Epithelial cell of prostate (primary cell): Measurements from ENCODE around the gene NCOA3.
"Not testable (repeated sequence)": the region's sequence is repeated elsewhere in the genome, so short reads cannot be mapped to it uniquely, and the experiment has no call there.

Experiments used
- DNase-seq: peaks from one replicate; pipeline ENCODE4 v3.0.0-alpha.2; 2011; ENCODE audit warnings: low read depth, low spot score
- H3K27ac ChIP-seq: fragments of 450-650 bp; 2 replicates; pipeline ENCODE4 v1.5.1; 2017; ENCODE audit warnings: mild to moderate bottlenecking

NCOA3 gene

DNA sequence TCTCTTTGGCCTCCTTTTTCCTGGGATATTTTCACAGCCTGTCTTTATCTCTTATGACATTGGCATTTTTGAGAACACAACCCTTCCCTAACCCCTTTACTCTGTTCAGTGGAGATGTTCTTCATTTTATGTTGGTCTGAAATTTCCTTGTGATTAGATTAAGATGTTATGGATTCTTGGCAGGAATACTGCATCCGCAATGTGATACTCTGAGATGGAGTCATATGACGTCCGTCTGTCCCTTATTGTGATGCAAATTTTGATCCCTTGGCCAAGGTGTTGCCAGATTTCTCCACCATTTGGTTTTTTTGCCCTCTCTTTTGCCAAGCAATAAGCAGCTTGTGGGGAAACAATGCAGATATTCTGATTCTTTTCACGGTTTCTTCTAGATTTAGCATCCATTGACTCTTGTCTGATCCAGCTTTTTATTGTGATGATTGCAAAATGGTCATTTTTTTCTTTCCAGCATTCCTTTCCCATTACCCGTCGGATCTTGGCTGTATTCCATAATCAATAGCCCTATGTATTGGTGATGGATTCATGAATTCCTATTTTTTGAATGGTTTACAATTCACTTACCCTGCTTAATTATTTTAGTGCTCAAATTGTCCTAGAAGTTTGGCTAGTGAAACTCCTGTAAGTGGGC lies 85.1 kb downstream of the NCOA3 start:
- H3K27ac ChIP-seq: no peak overlapping the region

DNA sequence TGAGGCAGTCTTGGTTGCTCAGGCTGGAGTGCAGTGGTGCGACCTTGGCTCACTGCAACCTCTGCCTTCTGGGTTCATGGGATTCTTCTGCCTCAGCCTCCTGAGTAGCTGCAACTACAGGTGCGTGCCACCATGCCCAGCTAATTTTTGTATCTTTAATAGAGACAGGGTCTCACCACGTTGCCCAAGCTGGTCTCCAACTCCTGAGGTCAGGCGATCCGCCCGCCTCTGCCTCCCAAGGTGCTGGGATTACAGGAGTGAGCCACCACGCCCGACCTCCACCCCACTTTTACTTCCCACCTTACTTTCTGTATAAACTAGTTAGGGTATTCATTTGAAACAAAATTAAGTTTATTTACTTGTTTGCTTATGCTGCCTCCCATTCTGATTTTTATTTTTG lies 86.5 kb downstream of the NCOA3 start:
- no peak for DNase-seq
- no peak overlapping the region for H3K27ac ChIP-seq

More for the DNA sequence above, 85.1 kb downstream of the NCOA3 start:
- DNase-seq: no peak

DNA sequence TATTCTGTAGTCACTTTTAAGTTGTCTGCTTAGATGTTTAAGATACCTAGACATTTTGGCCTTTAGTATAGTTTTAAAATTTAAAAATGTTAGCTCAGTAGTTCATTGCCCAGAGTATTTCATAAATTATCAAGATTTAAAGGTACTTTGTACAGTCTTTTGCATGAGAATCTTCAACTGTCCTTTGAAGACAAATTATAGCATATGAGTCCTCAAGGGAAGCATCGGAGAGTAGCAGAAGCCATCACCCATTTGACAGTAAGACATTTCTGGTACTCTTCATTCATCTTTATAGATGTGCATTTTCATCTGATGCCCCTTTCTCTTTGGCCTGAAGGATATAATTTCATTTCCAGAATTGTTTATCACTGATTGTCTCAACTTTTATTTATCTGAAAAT lies 89.5 kb downstream of the NCOA3 start:
- DNase-seq: no peak
- H3K27ac ChIP-seq: no peak overlapping the region

DNA sequence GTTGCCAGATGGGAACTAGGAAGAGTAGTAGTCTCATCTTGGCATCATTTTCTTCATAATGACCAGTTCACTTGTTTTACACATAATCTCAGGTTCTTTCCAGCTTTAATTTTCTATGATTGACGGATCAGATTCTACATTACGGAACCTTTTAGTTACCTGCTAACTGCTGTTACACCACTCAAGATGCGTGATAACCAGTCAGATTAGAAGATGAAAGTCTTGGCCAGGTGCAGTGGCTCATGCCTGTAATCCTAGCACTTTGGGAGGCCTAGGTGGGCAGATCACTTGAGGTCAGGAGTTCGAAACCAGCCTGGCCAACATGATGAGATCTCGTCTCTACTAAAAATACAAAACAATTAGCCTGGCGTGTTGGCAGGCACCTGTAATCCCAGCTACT lies 92.5 kb downstream of the NCOA3 start:
- no peak for DNase-seq
- H3K27ac ChIP-seq: no peak overlapping the region

DNA sequence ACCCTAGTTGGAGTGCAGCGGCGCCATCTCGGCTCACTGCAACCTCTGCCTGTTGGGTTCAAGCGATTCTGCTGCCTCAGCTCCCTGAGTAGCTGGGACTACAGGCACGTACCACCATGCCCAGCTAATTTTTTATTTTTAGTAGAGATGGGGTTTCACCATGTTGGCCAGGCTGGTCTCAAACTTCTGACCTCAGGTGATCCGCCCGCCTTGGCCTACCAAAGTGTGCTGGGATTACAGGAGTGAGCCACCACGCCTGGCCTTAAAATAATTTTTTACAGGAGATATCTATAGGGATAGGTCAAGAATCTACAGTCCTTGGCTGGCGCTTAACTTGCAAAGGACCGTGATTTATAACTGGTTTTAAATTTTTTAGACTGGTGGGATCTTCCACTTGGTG lies 93.5 kb downstream of the NCOA3 start:
- DNase-seq, H3K27ac ChIP-seq: not testable (repeated sequence)

DNA sequence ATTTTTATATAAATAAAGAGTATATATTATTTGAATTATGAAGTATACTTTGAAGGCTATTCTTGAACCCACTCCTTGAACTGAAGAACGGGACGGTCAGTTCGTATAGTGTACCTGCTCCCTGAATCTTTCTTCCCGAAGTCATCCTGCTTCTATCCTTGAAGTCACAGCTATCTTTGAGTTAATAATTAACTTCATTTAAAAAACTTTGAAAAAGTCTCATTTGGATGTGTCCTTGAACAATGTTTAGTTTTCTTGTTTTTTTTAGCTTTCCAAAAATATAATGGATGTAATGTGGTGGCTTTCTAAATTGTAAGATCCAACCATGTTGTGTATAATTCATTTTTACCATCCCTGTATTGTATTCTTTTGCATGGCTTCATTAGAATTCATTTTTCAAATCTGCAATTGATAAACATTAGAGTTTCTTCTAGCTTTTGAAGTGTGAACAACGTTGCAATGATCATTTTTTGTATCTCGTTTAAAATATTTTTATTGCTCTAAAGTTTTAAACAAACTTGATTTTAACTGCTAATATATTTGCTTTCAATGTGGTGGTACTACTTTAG lies 94.4 kb downstream of the NCOA3 start:
- DNase-seq: no peak
- no peak overlapping the region for H3K27ac ChIP-seq

DNA sequence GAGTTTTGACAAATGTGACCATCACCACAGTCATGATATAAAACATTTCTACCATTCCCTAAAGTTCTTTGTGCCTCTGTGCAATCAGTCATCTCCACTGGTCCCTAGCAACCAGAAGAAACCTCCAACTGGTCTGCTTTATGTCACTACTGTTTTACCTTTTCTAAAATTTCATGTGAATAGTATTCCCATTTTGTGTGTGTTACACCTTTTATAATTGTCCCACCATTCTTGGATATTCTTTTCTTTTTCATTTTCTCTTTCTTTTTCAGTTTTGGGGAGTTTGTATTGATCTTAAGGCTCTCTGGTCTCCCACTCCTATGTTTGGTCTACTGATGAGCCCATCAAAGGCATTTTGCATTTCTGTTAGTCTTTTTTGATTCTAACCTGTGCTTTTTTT lies 95.4 kb downstream of the NCOA3 start:
- no peak for DNase-seq
- no peak overlapping the region for H3K27ac ChIP-seq

DNA sequence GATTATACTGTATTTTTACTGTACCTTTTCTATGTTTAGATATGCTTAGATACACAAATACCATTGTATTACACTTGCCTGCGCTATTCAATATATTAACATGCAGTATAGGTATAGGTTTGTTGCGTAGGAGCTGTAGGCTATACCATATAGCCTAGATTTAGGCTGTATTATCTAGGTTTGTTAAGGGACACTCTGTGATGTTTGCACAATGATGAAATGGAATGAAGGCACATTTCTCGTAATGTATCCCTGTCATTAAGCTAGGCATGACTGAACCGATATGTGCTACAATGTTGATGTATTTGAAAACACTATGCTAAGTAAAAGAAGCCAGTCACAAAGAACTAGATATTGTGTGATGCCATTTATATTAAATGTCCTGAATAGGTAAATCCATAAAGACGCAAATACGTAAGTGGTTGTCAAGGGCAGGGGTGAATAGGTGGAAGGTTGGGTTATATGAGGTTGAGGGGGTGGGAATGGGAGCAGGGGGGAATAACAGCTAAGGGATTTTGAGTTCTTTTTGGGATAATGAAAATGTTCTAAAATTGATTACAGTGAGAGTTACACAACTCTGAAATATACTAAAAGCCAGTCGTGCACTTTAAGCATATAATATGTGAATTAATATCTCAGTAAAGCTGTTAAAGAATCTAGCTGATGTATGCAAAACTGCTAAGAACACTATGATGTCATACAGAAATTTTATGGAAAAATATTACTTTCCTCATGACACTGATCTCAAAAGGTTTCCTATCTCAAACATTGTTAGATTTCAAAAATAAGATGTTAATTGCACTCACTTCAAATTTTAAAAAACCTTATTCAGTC lies 97.4 kb downstream of the NCOA3 start:
- no peak for DNase-seq
- H3K27ac ChIP-seq: no peak overlapping the region

DNA sequence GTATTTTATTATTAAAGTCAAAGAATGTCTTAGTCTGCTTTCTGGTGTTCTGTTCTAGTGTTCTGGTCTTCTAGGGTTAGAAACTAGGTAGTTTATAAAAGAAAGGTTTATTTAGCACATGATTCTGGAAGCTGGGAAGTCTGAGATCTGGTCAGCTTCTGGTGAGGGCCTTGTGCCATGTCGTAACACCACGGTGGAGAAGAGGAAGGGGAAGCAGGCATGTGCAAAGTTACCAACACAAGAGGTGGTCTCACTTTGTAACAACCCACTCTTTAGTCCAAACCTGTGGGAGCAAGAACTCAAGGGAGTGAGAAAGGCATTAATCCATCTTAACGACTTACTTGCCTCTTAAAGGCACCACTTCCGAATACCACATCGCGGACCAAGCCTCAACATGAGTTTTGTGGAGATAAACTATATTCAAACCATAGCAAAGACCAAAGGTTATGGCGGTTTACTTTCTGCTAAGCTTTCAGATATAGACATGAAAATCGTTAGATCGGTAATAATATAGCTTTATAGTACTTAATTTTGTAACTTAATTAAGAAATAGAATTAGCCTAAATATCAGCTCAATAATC lies 99.4 kb downstream of the NCOA3 start:
- H3K27ac ChIP-seq: no peak overlapping the region
- no peak for DNase-seq

DNA sequence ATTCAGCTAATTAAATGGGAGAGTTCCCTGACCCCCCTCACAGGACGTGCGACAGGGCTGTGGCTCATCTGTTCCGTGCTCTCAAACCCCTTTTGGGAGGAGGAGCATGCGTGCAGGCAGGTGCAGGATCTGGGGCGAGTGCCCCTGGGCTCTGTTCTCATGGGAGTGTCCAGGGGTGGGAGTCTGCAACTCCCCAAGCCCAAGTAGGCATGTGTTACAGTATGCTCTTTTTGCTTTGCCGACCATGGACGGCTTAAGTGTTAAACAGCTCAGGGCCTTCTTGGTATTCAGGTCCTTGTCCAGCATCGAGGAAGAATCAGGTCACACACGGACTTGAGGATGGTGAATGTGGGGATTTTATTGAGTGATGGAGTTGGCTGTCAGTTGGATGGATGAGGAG lies 101.6 kb downstream of the NCOA3 start:
- no peak overlapping the region for H3K27ac ChIP-seq
- no peak for DNase-seq

DNA sequence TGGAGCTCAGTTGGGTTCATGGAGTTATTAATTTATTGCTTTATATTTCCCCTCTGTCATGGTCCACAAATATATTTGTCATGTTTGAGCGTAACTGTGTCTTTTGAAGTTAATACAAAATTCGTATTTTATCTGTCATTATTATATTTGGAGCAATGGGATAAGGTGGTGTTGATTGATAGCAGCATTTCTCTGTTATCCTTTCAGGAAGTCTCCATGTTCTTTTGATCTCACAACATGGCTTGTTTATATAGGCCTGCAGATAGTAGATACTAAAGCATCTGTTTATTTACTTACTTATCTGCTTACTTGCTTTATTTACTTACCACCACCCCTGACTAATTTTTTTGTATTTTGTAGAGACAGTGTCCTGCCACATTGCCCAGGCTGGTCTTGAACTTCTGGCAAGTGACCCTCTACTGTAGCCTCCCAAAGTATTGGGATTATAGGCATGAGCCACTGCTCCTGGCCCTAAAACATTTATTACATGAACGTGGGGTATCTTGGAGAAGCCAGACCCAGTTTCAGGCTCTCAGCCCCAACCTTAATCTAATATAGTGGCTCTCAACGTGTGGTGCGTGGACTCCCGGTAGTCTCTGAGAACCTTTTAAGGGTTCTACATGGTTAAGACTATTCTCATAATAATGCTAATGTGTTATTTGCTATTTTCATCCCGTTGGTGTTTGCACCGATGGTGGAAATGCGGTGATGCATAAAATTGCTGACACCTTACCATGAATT lies 104.2 kb downstream of the NCOA3 start:
- no peak for DNase-seq
- no peak overlapping the region for H3K27ac ChIP-seq

DNA sequence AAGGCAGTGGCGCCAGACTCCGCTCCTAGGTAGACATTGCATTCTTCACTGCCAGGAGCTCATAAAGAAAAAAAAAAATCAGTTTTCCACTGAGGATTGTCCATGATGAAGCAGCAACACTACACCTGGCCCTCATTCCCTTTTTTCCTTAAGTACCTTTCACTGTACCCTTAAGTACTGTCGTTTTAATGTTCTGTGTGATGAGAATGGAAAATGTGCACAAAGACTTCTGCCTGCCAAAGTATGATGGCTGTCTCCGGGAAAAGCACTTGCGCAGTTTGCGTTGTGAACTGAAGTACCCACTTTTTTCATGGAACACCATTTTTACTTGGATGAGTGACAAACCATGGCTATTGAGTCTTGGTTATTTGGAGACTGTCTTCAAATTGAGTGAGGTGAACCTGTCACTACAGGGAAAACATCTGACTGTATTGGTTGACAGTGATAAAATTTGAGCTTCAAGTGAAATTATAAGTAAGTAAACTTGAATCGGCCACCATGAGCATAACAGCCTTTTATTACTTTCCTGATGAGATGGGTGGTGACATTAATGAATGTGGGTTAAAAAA lies 104.8 kb downstream of the NCOA3 start:
- no peak for DNase-seq
- peak overlapping the region; percentile 71 for H3K27ac ChIP-seq

DNA sequence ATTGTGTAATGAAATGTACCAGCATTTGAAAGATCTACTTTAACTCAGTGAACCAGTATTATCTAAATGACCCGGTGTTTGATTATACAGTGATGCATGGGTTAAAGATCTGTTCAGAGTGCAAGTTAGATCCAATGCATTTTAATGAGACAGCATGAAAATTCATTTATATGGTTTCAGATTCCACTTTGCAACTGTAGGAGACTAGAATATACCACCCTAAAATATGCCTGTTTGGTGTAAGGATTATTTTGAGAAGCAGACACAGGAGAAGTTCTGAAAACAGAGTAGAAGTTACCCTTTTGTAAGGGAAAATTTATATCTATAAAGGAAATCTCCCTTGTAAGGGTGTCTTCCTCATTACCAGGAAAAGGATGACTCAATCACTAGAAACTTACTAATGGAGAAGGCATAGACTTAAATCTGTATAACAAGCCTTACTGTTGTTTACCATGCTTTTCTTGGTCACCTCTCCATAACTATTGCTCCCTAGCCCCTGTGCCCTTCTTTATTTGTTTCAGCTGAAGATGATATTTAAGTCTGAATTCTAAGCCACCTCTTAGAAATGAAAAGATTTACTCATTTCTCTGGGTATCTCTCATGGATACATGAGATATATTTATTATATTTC lies 105.4 kb downstream of the NCOA3 start:
- H3K27ac ChIP-seq: peak overlapping the region; percentile 71
- DNase-seq: no peak

DNA sequence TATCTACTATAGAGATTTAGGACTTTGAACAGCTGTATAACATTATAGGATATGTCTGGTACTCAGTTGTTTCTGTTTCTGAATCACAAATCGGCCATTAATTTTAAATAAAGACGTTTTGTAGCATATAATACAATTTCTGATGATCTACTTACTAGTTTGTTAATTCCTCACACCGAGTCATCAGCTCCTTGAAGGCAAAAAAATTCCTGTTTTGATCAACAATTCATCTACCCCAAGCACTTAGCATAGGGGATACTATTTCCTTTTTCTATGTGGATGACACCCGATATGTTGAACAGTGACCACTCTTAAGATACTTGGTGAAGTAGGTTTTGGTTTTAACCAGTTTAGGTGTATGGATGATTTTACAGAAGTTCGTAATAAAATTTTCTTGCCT lies 107.3 kb downstream of the NCOA3 start:
- no peak for DNase-seq
- H3K27ac ChIP-seq: no peak overlapping the region

DNA sequence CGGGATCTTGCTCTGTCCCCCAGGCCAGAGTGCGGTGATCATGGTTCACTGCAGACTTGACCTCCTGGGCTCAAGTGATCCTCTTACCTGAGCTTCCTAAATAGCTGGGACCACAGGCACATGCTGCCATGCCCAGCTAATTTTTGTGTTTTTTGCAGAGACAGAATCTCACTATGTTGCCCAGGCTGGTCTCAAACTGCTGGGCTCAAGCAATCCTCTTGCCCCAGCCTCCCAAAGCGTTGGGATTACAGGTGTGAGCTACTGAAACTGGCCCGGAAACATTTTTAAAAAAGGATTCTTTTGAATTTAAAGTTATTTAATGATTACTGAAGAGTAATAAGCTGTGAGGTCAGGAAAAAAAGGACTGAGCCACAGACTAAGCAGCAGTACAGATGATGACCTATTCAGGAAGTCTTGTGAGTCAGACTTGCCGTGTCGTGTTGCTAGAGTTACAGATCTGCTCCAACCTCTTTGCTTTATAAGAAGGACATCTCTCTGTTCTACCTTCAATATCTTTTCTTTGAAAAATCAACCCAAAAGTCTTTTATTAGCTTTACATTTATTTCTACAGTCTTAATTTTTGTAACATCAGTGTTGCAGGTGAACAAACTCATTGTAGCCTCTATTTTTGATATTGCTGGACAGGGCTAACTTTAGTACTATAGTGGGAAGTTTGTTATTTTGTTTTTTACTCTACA lies 108.7 kb downstream of the NCOA3 start:
- H3K27ac ChIP-seq: peak overlapping the region; percentile 67
- no peak for DNase-seq

DNA sequence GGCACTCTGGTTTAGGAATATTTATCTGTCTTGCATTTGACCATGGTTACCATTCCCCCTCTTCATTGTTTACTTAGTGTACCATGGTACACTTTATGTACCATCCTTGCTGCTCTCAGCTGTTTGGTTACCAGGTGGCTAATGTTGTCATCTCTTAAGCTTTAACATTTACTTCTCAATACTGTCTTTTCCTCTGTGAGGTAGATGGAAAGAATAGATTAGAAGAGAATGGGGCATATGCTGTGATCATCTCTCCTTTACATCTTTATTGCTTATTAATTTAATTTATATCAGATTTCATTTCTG lies 109.2 kb downstream of the NCOA3 start:
- DNase-seq: no peak
- peak overlapping the region; percentile 67 for H3K27ac ChIP-seq

DNA sequence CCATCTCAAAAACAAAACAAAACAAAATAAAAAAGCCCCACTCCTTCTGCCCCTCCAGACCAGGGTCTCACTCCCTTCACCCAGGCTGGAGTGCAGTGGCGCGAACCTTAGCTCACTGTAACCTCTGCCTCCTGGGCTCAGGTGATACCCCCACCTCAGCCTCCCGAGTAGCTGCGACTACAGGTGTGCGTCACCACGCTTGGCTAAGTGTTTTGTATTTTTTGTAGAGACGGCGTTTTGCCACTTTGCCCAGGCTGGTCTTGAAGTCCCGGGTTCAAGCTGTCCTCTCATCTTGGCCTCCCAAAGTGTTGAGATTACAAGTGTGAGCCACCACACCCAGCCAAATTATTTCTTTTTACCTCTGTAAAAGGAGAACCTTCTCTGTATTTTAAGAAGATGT lies 110.1 kb downstream of the NCOA3 start:
- no peak for DNase-seq
- H3K27ac ChIP-seq: no peak overlapping the region

DNA sequence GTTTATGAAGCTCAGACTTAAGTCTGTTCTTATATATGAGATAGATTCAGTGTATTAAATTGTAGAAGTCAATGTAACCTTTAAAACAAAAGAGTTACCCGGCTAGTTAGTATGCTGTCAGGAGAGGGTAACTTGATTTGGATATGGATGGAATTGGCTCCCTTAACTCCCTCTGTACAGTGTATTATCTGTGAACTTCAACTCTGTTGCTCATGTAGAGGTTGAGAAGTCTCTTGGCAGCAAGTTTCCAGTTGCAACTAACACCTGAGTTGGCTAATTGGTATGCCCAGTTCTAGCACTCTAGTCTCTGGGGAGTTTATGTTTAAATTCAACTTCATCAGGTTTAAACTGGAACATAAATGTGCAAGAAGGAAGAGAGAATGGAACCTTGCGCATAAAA lies 111.0 kb downstream of the NCOA3 start:
- no peak overlapping the region for H3K27ac ChIP-seq
- no peak for DNase-seq

DNA sequence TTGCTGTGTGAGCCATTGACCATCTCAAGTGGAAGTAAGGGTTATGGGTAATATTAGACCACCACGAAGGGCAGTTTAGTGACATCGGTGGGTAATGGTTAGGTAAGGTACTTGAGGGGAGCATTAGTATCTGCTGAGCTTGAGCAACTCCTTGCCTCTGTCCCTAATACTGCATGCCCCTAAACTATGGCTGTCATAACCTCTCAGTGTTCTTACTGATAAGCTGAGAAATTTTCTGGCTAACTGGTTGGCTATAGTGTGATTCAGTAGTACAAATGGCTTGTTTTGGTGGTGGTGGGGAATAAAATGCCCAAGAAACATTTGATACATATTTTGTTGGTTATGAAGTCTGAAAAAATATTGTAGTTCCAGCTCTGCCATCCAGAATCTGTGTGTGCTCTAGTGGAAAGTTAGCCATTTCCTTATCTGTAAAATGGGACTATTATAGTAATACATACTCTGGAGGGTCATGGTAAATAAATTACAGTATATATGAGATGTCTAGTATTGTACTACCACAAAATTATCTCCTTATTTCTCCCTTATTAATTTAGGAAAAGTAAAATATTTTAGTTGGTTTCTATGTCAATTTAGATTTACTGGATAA lies 113.1 kb downstream of the NCOA3 start:
- H3K27ac ChIP-seq: no peak overlapping the region
- no peak for DNase-seq
